AG09319 (cell line): Measurements from ENCODE around the gene GNG2.

Source experiments
- DNase-seq: peaks from one replicate; pipeline ENCODE4 v3.0.0-alpha.2; 2010; ENCODE audit warnings: low read depth; ENCODE audit errors: extremely low read depth
- TF ChIP-seq, protein P1 (sequence below): IDR thresholded peaks from 2 replicates; pipeline ENCODE4 v1.5.1; 2011; ENCODE audit warnings: low read depth, mild to moderate bottlenecking, inconsistent platforms, low read length, moderate library complexity

Gene GNG2

DNA sequence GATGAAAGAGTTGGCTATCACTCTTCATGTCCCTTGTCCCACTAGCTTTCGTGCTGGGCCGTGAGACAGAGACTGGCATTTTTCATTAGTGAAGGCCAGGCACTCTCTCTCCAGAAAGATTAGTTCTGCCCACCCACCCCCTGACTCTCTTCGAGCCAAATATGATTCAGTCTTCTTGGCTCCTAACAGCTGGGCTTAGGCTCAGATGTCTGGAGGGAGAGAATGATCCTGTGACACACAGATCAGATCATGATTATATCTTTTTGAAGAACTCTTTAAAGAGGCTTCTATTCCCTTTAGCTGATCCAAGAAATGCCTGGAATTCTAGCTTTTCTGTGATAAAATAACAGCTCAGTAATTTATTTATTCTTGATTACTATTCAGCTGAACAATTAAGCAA is 5.2 kb upstream of the GNG2 start:
- DNase-seq, result no peak

GRCh38 chr14:51856792-51857296 is 3.6 kb upstream of the GNG2 start:
- TF ChIP-seq, protein P1, sequence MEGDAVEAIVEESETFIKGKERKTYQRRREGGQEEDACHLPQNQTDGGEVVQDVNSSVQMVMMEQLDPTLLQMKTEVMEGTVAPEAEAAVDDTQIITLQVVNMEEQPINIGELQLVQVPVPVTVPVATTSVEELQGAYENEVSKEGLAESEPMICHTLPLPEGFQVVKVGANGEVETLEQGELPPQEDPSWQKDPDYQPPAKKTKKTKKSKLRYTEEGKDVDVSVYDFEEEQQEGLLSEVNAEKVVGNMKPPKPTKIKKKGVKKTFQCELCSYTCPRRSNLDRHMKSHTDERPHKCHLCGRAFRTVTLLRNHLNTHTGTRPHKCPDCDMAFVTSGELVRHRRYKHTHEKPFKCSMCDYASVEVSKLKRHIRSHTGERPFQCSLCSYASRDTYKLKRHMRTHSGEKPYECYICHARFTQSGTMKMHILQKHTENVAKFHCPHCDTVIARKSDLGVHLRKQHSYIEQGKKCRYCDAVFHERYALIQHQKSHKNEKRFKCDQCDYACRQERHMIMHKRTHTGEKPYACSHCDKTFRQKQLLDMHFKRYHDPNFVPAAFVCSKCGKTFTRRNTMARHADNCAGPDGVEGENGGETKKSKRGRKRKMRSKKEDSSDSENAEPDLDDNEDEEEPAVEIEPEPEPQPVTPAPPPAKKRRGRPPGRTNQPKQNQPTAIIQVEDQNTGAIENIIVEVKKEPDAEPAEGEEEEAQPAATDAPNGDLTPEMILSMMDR, result no peak
- no peak for DNase-seq

More for the DNA sequence above, 5.2 kb upstream of the GNG2 start:
- TF ChIP-seq, protein P1, result no peak

GRCh38 chr14:51859131-51859530 is 1.3 kb upstream of the GNG2 start:
- TF ChIP-seq, protein P1, result no peak

GRCh38 chr14:51860825-51861499 is 550 bp downstream of the GNG2 start:
- DNase-seq, result no peak

More at GRCh38 chr14:51859131-51859530, 1.3 kb upstream of the GNG2 start:
- no peak for DNase-seq

GRCh38 chr14:51862176-51862796 is 1.9 kb downstream of the GNG2 start:
- DNase-seq, result no peak
- TF ChIP-seq, protein P1, result no peak

More at GRCh38 chr14:51860825-51861499, 550 bp downstream of the GNG2 start:
- TF ChIP-seq, protein P1, result no peak

DNA sequence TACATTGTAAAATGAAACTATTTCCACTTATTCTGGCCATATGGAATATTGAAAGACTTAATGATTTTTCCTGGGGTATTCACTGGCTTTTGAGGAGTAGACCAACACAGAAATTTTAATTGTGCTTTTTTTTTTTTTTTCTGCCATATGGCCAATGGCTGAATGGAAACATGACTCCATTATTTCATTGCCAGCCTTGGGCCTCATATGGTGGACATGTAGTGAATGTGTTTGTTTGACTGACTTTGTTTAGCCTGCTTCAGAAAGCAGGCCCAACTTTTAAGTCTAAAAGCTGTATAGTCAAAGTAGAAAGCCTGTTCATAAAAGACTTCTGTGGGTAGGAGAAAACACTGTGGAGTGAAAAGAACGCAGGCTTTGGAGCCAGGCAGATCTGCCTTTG is 2.4 kb downstream of the GNG2 start:
- TF ChIP-seq, protein P1, result no peak
- no peak for DNase-seq
